Astrocyte (in vitro differentiated cells and primary cell): ENCODE data around the gene TMEM156. TPM values are rescaled to one million over a fixed set of nuclear protein-coding genes. Genes with fewer than 3 reads are reported as not detected.

Source experiments
- DNase-seq: peaks from one replicate; pipeline ENCODE4 v3.0.0-alpha.2; 2010; ENCODE audit warnings: low read depth
- FAIRE-seq: peaks from 2 replicates; lab custom pipeline; 2011; peaks lifted over from hg19 to GRCh38; lab: Jason Lieb, UNC
- H2AFZ ChIP-seq: 2 replicates; pipeline ENCODE4 v1.6.0; 2012; ENCODE audit warnings: low read depth, low read length, inconsistent platforms
- H3K27ac ChIP-seq: 2 replicates; pipeline ENCODE4 v1.5.1; 2011; ENCODE audit warnings: low read depth, low read length, inconsistent platforms
- H3K27me3 ChIP-seq: 2 replicates; pipeline ENCODE4 v1.6.0; 2011; ENCODE audit warnings: low read length, inconsistent platforms; ENCODE audit not compliant: insufficient read depth
- H3K36me3 ChIP-seq: 2 replicates; pipeline ENCODE4 v1.5.1; 2011; ENCODE audit warnings: low read length, inconsistent platforms; ENCODE audit not compliant: insufficient read depth
- H3K4me1 ChIP-seq: 2 replicates; pipeline ENCODE4 v1.5.1; 2011; ENCODE audit warnings: low read length, inconsistent platforms; ENCODE audit not compliant: insufficient read depth
- H3K4me2 ChIP-seq: 2 replicates; pipeline ENCODE4 v1.6.0; 2012; ENCODE audit warnings: low read length, inconsistent platforms
- H3K4me3 ChIP-seq: 2 replicates; pipeline ENCODE4 v1.5.1; 2011; ENCODE audit warnings: low read depth, mild to moderate bottlenecking, low read length, inconsistent platforms; ENCODE audit not compliant: insufficient read depth
- H3K79me2 ChIP-seq: 2 replicates; pipeline ENCODE4 v1.6.0; 2012; ENCODE audit warnings: mild to moderate bottlenecking, low read length, inconsistent platforms; ENCODE audit not compliant: insufficient read depth
- H3K9ac ChIP-seq: 2 replicates; pipeline ENCODE4 v1.6.0; 2012; ENCODE audit warnings: mild to moderate bottlenecking, low read length, inconsistent platforms
- H3K9me3 ChIP-seq: 2 replicates; pipeline ENCODE4 v1.5.1; 2012; ENCODE audit warnings: low read depth, mild to moderate bottlenecking, low read length, inconsistent platforms; ENCODE audit not compliant: insufficient read depth
- H4K20me1 ChIP-seq: 2 replicates; pipeline ENCODE4 v1.6.0; 2012; ENCODE audit warnings: low read length, inconsistent platforms; ENCODE audit not compliant: insufficient read depth
- H3K27ac Mint-ChIP-seq: one replicate; pipeline ENCODE4 v1.8.0; 2021; ENCODE audit warnings: mild to moderate bottlenecking, mixed read lengths; ENCODE audit not compliant: unreplicated experiment
- H3K27me3 Mint-ChIP-seq: one replicate; pipeline ENCODE4 v1.8.0; 2021; ENCODE audit warnings: low read depth, mixed read lengths; ENCODE audit not compliant: unreplicated experiment
- H3K36me3 Mint-ChIP-seq: one replicate; pipeline ENCODE4 v1.8.0; 2021; ENCODE audit warnings: low read depth, mixed read lengths; ENCODE audit not compliant: unreplicated experiment
- H3K4me1 Mint-ChIP-seq: one replicate; pipeline ENCODE4 v1.8.0; 2021; ENCODE audit warnings: low read depth, mixed read lengths; ENCODE audit not compliant: unreplicated experiment
- H3K4me3 Mint-ChIP-seq: one replicate; pipeline ENCODE4 v1.8.0; 2021; ENCODE audit warnings: mild to moderate bottlenecking, moderate library complexity, mixed read lengths; ENCODE audit not compliant: unreplicated experiment
- H3K9me3 Mint-ChIP-seq: one replicate; pipeline ENCODE4 v1.8.0; 2021; ENCODE audit warnings: mild to moderate bottlenecking, mixed read lengths; ENCODE audit not compliant: unreplicated experiment
- CTCF ChIP-seq: IDR thresholded peaks from 2 replicates; pipeline ENCODE4 v1.5.1; 2011; ENCODE audit warnings: low read depth, mild to moderate bottlenecking, inconsistent platforms, low read length, moderate library complexity; ENCODE audit not compliant: insufficient read depth
- EZH2 ChIP-seq: IDR thresholded peaks from 2 replicates; pipeline ENCODE4 v1.6.1; 2012; ENCODE audit warnings: mild to moderate bottlenecking, low read length, inconsistent platforms; ENCODE audit not compliant: insufficient read depth
- total RNA-seq: library from RNA; stranded (reverse); gene quantifications from 2 replicates; pipeline ENCODE4 v1.2.1, GENCODE V29; 2021

TMEM156 gene
- total RNA-seq, 1 donor from 2014 or later = 0.59 TPM

- no peak overlapping the region for H3K4me3 Mint-ChIP-seq
- H3K27ac Mint-ChIP-seq = no peak overlapping the region
- no peak overlapping the region for H3K9ac ChIP-seq
- peaks cover 26% of the 10 kb centered on the region for H3K36me3 Mint-ChIP-seq
- H3K4me2 ChIP-seq = no peak overlapping the region
- no peak overlapping the region for H3K4me3 ChIP-seq
- no peak for TF ChIP-seq EZH2
- no peak overlapping the region for H3K27ac ChIP-seq
- H2AFZ ChIP-seq = no peak overlapping the region
- peaks cover 3% of the 10 kb centered on the region for H3K4me1 Mint-ChIP-seq
- peaks cover 45% of the 10 kb centered on the region for H4K20me1 ChIP-seq
- no peaks in the 10 kb centered on the region for H3K27me3 Mint-ChIP-seq
- DNase-seq (no peak), FAIRE-seq (peak; percentile 5)
- H3K36me3 ChIP-seq = peaks cover 73% of the 10 kb centered on the region
- no peaks in the 10 kb centered on the region for H3K79me2 ChIP-seq
- no peaks in the 10 kb centered on the region for H3K4me1 ChIP-seq
- no peaks in the 10 kb centered on the region for H3K9me3 ChIP-seq
- no peaks in the 10 kb centered on the region for H3K27me3 ChIP-seq
- H3K9me3 Mint-ChIP-seq = no peaks in the 10 kb centered on the region
These were observed 107.9 kb downstream of the TMEM156 start for GRCh38 chr4:38924353-38924752.

- Histone ChIP-seq H4K20me1 (peaks cover 43% of the 10 kb centered on the region), H3K79me2 (no peaks in the 10 kb centered on the region), H3K9me3 (no peaks in the 10 kb centered on the region), H3K36me3 (peaks cover 74% of the 10 kb centered on the region), H3K4me1 (no peaks in the 10 kb centered on the region), H3K9ac (no peak overlapping the region), H2AFZ (no peak overlapping the region), H3K4me3 (no peak overlapping the region), H3K4me2 (no peak overlapping the region), H3K27me3 (no peaks in the 10 kb centered on the region), H3K27ac (no peak overlapping the region)
- Mint-ChIP-seq H3K9me3 (no peaks in the 10 kb centered on the region), H3K27ac (no peak overlapping the region), H3K4me1 (peaks cover 3% of the 10 kb centered on the region), H3K27me3 (no peaks in the 10 kb centered on the region), H3K36me3 (peaks cover 28% of the 10 kb centered on the region), H3K4me3 (no peak overlapping the region)
- TF ChIP-seq CTCF (no peak), EZH2 (no peak)
- DNase-seq (no peak), FAIRE-seq (no peak)
These were observed 108.5 kb downstream of the TMEM156 start for GRCh38 chr4:38923746-38924145.

- no peak overlapping the region for H2AFZ ChIP-seq
- FAIRE-seq (no peak), DNase-seq (no peak)
- H3K4me1 ChIP-seq = no peaks in the 10 kb centered on the region
- H3K9me3 ChIP-seq = no peaks in the 10 kb centered on the region
- peaks cover 76% of the 10 kb centered on the region for H3K36me3 ChIP-seq
- no peak overlapping the region for H3K9ac ChIP-seq
- no peaks in the 10 kb centered on the region for H3K79me2 ChIP-seq
- H3K4me1 Mint-ChIP-seq = peaks cover 3% of the 10 kb centered on the region
- H3K36me3 Mint-ChIP-seq = peaks cover 31% of the 10 kb centered on the region
- H4K20me1 ChIP-seq = peaks cover 33% of the 10 kb centered on the region
- H3K4me3 Mint-ChIP-seq = no peak overlapping the region
- H3K27ac ChIP-seq = no peak overlapping the region
- no peak overlapping the region for H3K4me3 ChIP-seq
- H3K27me3 Mint-ChIP-seq = no peaks in the 10 kb centered on the region
- no peak overlapping the region for H3K4me2 ChIP-seq
- TF ChIP-seq CTCF = no peak
- no peak for TF ChIP-seq EZH2
- H3K9me3 Mint-ChIP-seq = no peaks in the 10 kb centered on the region
- H3K27me3 ChIP-seq = no peaks in the 10 kb centered on the region
- H3K27ac Mint-ChIP-seq = no peak overlapping the region
These were observed 111.1 kb downstream of the TMEM156 start for GRCh38 chr4:38921151-38921550.
